ENCODE measurements around the gene TBC1D8. TPM values are rescaled to one million over a fixed set of nuclear protein-coding genes. Genes with fewer than 3 reads are reported as not detected.

The TBC1D8 gene
- total and polyA plus RNA-seq, 2 of the 13 experiments (the other 11 are each of a cell fraction or from before 2014, with no cell fraction given): 45.1 to 95.4 TPM

DNA sequence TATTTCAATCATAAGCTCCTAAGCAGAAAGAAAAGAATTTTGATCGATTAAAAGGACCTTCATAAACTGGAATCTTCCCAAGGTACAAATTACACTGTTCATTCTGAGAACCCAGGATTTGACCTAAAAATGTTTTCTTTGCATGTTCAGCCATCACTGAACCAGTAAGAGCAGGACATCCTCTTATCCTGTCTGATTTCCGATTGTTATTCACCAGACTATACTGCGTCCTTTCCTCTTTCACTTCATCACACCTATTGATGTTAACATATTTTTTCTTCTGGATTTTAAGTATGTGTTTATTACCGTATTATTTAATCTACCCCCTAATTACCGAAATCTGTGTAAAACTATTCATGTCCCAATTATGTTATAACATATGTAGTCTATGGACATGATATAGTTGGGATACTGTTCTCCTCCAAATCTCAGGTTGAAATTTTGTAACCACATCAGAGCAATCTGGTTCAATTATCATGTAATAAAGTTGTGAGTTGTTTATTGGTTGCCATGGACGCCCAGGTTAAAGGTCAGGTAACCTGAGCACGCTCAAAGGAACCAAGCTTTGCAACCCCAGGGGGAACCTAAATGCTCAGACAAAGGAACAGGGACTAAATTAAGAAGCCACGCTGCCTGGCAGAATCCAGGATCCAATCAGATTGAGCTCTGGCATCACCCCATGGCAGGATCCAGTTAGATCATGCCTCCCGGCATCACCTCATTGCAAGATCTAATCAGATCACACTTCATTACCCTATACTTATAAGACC is 11.6 kb upstream of the TBC1D8 start:
- TF ChIP-seq SRSF4 (IDR thresholded peaks at IDR 0.05; ENCODE audit: low read depth, low read length, poor library complexity, severe bottlenecking) (no peak), RFX3 (CRISPR knock-in tag; IDR thresholded peaks at IDR 0.05) (peak; percentile 50), HNRNPLL (IDR thresholded peaks at IDR 0.05; ENCODE audit: low read depth, low read length, poor library complexity, severe bottlenecking) (no peak), RFX1 (IDR thresholded peaks at IDR 0.05) (peak; percentile 10; the same call in 1 of the 2 replicates)
- Histone ChIP-seq H3K79me2 (ENCODE audit: insufficient read depth, low read length) (no peaks in the 10 kb centered on the region), H3K36me3 (replicated peaks in 1 of 2; ENCODE audit: control insufficient read depth in 1 of 2, insufficient read depth in 2 of 2, low read length in 2 of 2) (no peaks in the 10 kb centered on the region), H3K27me3 (ENCODE audit: control insufficient read depth in 1 of 2, insufficient read depth in 2 of 2, low read length in 2 of 2) (no peaks in the 10 kb centered on the region), H3K4me3 (replicated peaks in 1 of 3; ENCODE audit: insufficient read depth in 1 of 3, low read depth in 2 of 3, low read length in 3 of 3) (no peak overlapping the region), H3K9ac (ENCODE audit: insufficient read depth, low read depth, low read length) (no peak overlapping the region), H4K20me1 (ENCODE audit: insufficient read depth, low read length) (no peaks in the 10 kb centered on the region), H3K4me2 (ENCODE audit: low read depth, low read length) (no peak overlapping the region), H2AFZ (ENCODE audit: low read length) (no peak overlapping the region), H3K27ac (ENCODE audit: extremely low read length, insufficient read depth, low read length) (no peak overlapping the region), H3K9me3 (ENCODE audit: low read length) (peaks cover 9% of the 10 kb centered on the region), H3K4me1 (ENCODE audit: insufficient read depth, low read length) (peaks cover 6% of the 10 kb centered on the region; the same call in 1 of the 2 replicates)
- in situ Hi-C loops (cut with HindIII; ENCODE audit: extremely low pct_ligation_motif_present, low pct_unique_long_range_greater_than_20kb) (loop anchor here (25.0 kb wide), 1 partner anchor 575 kb away; no protein-coding TSS in a partner anchor), intact Hi-C loops (cut with micrococcal nuclease; ENCODE audit: unreplicated experiment) (no loop called here)
- CTCF ChIA-PET (ENCODE audit: low intra/inter-chr PET ratio, low total read pairs): no interaction called here
- FAIRE-seq: no peak
- BruUV-seq (replicated peaks): no TSS peak
- 45% methylated on average over 9 of the region's 9 CpGs for WGBS (ENCODE audit: low lambda C conversion rate)
- no peak for DNase-seq (ENCODE audit: low spot score)
- POLR2A ChIA-PET: no interaction called here
- ATAC-seq: no peak

DNA sequence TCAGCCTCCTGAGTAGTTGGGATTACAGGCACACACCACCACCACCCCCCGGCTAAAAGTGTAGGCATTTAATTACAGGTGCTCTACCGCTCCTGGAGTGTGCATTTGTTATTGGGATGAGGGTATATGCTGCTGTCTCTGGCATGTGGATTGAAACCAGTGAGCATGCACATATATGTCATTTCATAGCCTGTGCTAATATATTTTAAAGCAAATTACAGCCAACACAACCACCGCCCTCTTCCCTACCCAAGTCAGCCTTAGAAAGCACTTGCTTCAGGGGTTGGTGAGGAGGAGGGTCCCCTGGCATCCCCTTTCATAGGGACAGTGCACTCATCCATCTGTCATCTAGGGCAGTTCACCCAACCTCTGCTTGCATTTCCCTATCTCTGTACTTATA is 10.5 kb upstream of the TBC1D8 start:
- Histone ChIP-seq H3K9me3 (ENCODE audit: low read length) (no peaks in the 10 kb centered on the region), H3K4me3 (replicated peaks in 1 of 3; ENCODE audit: insufficient read depth in 1 of 3, low read depth in 2 of 3, low read length in 3 of 3) (no peak overlapping the region), H2AFZ (ENCODE audit: low read length) (no peak overlapping the region), H3K79me2 (ENCODE audit: insufficient read depth, low read length) (no peaks in the 10 kb centered on the region), H4K20me1 (ENCODE audit: insufficient read depth, low read length) (no peaks in the 10 kb centered on the region), H3K36me3 (replicated peaks in 1 of 2; ENCODE audit: control insufficient read depth in 1 of 2, insufficient read depth in 2 of 2, low read length in 2 of 2) (no peaks in the 10 kb centered on the region), H3K4me1 (ENCODE audit: insufficient read depth, low read length) (peaks cover 6% of the 10 kb centered on the region; the same call in 1 of the 2 replicates), H3K9ac (ENCODE audit: insufficient read depth, low read depth, low read length) (no peak overlapping the region), H3K27me3 (ENCODE audit: control insufficient read depth in 1 of 2, insufficient read depth in 2 of 2, low read length in 2 of 2) (no peaks in the 10 kb centered on the region), H3K27ac (ENCODE audit: extremely low read length, insufficient read depth, low read length) (no peak overlapping the region), H3K4me2 (ENCODE audit: low read depth, low read length) (no peak overlapping the region)
- FAIRE-seq: no peak
- WGBS (ENCODE audit: low lambda C conversion rate): 90% methylated on average over 3 of the region's 3 CpGs
- no TSS peak for BruUV-seq (replicated peaks)
- in situ Hi-C loops (cut with HindIII; ENCODE audit: extremely low pct_ligation_motif_present, low pct_unique_long_range_greater_than_20kb): loop anchor here (25.0 kb wide), 1 partner anchor 574 kb away; no protein-coding TSS in a partner anchor
- DNase-seq (ENCODE audit: low spot score): no peak
- TF ChIP-seq MTA1 (CRISPR knock-in tag; IDR thresholded peaks at IDR 0.05; ENCODE audit: borderline replicate concordance) (no peak), RCOR2 (CRISPR knock-in tag; IDR thresholded peaks at IDR 0.05) (no peak), ZKSCAN1 (IDR thresholded peaks at IDR 0.05; ENCODE audit: low read length) (no peak), ZNF790 (CRISPR knock-in tag; IDR thresholded peaks at IDR 0.05; ENCODE audit: borderline replicate concordance) (no peak), DNMT3B (CRISPR knock-in tag; conservative IDR thresholded peaks at IDR 0.05) (no peak)
- TF ChIP-seq, protein P1, sequence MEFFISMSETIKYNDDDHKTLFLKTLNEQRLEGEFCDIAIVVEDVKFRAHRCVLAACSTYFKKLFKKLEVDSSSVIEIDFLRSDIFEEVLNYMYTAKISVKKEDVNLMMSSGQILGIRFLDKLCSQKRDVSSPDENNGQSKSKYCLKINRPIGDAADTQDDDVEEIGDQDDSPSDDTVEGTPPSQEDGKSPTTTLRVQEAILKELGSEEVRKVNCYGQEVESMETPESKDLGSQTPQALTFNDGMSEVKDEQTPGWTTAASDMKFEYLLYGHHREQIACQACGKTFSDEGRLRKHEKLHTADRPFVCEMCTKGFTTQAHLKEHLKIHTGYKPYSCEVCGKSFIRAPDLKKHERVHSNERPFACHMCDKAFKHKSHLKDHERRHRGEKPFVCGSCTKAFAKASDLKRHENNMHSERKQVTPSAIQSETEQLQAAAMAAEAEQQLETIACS (CRISPR knock-in tag; IDR thresholded peaks at IDR 0.05): no peak
- intact Hi-C loops (cut with micrococcal nuclease; ENCODE audit: unreplicated experiment): no loop called here
- no peak; the same call in 2 of the 3 replicates for ATAC-seq
- ChIA-PET POLR2A (no interaction called here), CTCF (ENCODE audit: low intra/inter-chr PET ratio, low total read pairs) (no interaction called here)

Measured in HepG2 (cell line).